Mucosa of descending colon (tissue), 3 donors: ENCODE measurements around the gene NCR3LG1. TPM values are rescaled to one million over a fixed set of nuclear protein-coding genes. Genes with fewer than 3 reads are reported as not detected.

Source experiments
- ATAC-seq: fragments of 200-7000 bp; cut with Tn5 transposase; one replicate; pipeline ENCODE4 v1.9.1; 2020; ENCODE audit warnings: mild to moderate bottlenecking, moderate library complexity
- DNase-seq, 3 donors: peaks; one replicate each; pipeline ENCODE4 v3.0.0-alpha.2; 2020
- H3K36me3 ChIP-seq: fragments of 200-600 bp; one replicate; pipeline ENCODE4 v1.8.0; 2021; ENCODE audit warnings: low read depth, mild to moderate bottlenecking
- H3K4me1 ChIP-seq: fragments of 200-600 bp; one replicate; pipeline ENCODE4 v1.8.0; 2021; ENCODE audit warnings: low read depth, mild to moderate bottlenecking
- H3K4me3 ChIP-seq: fragments of 200-600 bp; one replicate; pipeline ENCODE4 v1.8.0; 2021; ENCODE audit warnings: mild to moderate bottlenecking
- H3K9me3 ChIP-seq: fragments of 200-600 bp; one replicate; pipeline ENCODE4 v1.8.0; 2021; ENCODE audit warnings: mild to moderate bottlenecking
- CTCF ChIP-seq: fragments of 200-600 bp; IDR thresholded peaks from one replicate; pipeline ENCODE4 v1.8.0; 2022; ENCODE audit warnings: antibody characterized with exemption, mild to moderate bottlenecking
- intact Hi-C, 2 donors: fragments of 100-400 bp; cut with DNase I in 1 of 2; cut with micrococcal nuclease in 1 of 2; formaldehyde crosslinking; loops; one replicate each; pipeline versions ENCODE4 v1.11.0 to v1.11.1; 2022; cut with DNase I, micrococcal nuclease
- total RNA-seq, 3 donors: library from RNA; stranded (reverse); fragmentation: NEBNext Ultra II Directional in 2 of 3; extraction: Animal tissue kit (Norgen Biotek cat#: 25700) in 2 of 3; gene quantifications; one replicate each; pipeline versions ENCODE4 v1.2.1 to v1.2.4, GENCODE V29; 2021 to 2023
- donor health status: DM: no; HTN: no; CAD: no; lungs with moderate emphysema.
- donor health status: DM: no; HTN: no; CAD: no.
- donor health status: DM: no; HTN: yes; CAD: no.

The NCR3LG1 gene
- total RNA-seq, 3 donors from 2014 or later = 6.0 to 16.7 (median 10.7) TPM

- peak in 1 of 3 donors; percentile 17 for DNase-seq
- no peak for TF ChIP-seq CTCF
- intact Hi-C loops = no loop called here
- Histone ChIP-seq H3K36me3 (no peaks in the 10 kb centered on the region), H3K4me1 (peaks cover 6% of the 10 kb centered on the region), H3K9me3 (no peaks in the 10 kb centered on the region), H3K4me3 (no peak overlapping the region)
- ATAC-seq = no peak
Observed at GRCh38 chr11:17406082-17406817, 54.6 kb downstream of the NCR3LG1 start.

GRCh38 chr11:17406818-17407149 lies 55.2 kb downstream of the NCR3LG1 start:
- Histone ChIP-seq H3K36me3 (no peaks in the 10 kb centered on the region), H3K9me3 (no peaks in the 10 kb centered on the region), H3K4me3 (no peak overlapping the region), H3K4me1 (peaks cover 6% of the 10 kb centered on the region)
- TF ChIP-seq CTCF = no peak
- intact Hi-C loops = no loop called here
- peak in 1 of 3 donors; percentile 19 for DNase-seq
- ATAC-seq = no peak

- no peaks in the 10 kb centered on the region for H3K36me3 ChIP-seq
- peaks cover 6% of the 10 kb centered on the region for H3K4me1 ChIP-seq
- intact Hi-C loops = no loop called here
- H3K4me3 ChIP-seq = no peak overlapping the region
- ATAC-seq (no peak), DNase-seq (peak in 1 of 3 donors; percentile 16)
- no peak for TF ChIP-seq CTCF
- no peaks in the 10 kb centered on the region for H3K9me3 ChIP-seq
Observed at GRCh38 chr11:17407575-17407974, 56.0 kb downstream of the NCR3LG1 start.

GRCh38 chr11:17408026-17408425 lies 56.4 kb downstream of the NCR3LG1 start:
- H3K4me3 ChIP-seq = no peak overlapping the region
- no peak for TF ChIP-seq CTCF
- intact Hi-C loops = no loop called here
- DNase-seq (peak in 1 of 3 donors; percentile 8), ATAC-seq (no peak)
- H3K36me3 ChIP-seq = no peaks in the 10 kb centered on the region
- peaks cover 6% of the 10 kb centered on the region for H3K4me1 ChIP-seq
- H3K9me3 ChIP-seq = no peaks in the 10 kb centered on the region

- DNase-seq (peak in 1 of 3 donors; percentile 12), ATAC-seq (no peak)
- no peak for TF ChIP-seq CTCF
- peaks cover 10% of the 10 kb centered on the region for H3K4me1 ChIP-seq
- no peaks in the 10 kb centered on the region for H3K9me3 ChIP-seq
- no peaks in the 10 kb centered on the region for H3K36me3 ChIP-seq
- H3K4me3 ChIP-seq = no peak overlapping the region
- intact Hi-C loops = no loop called here
Observed at GRCh38 chr11:17408641-17409040, 57.0 kb downstream of the NCR3LG1 start.
